NCI-H2029 treated with DMSO at 0.1 percent for 48 hours (cell line): Measurements from ENCODE around the gene MTNR1A.
A peak's percentile ranks its signal among the peaks of the same experiment; 100 is the strongest.
"Not testable (repeated sequence)": the region's sequence is repeated elsewhere in the genome, so short reads cannot be mapped to it uniquely, and the experiment has no call there.

Source experiments
- DNase-seq: peaks from one replicate; lab custom pipeline; 2025; lab: John Stamatoyannopoulos, UW

The MTNR1A gene

GRCh38 chr4:186561748-186562147 is 6.4 kb upstream of the MTNR1A start:
- DNase-seq: no peak

- no peak for DNase-seq
These were observed 5.3 kb upstream of the MTNR1A start for GRCh38 chr4:186560647-186561046.

- no peak for DNase-seq
These were observed 2.1 kb upstream of the MTNR1A start for GRCh38 chr4:186557486-186557885.

GRCh38 chr4:186557061-186557460 is 1.7 kb upstream of the MTNR1A start:
- DNase-seq: no peak

- DNase-seq: peak; percentile 59
These were observed 841 bp downstream of the MTNR1A start for GRCh38 chr4:186554539-186554913.

- DNase-seq: no peak
These were observed 1.6 kb downstream of the MTNR1A start for GRCh38 chr4:186553717-186554116.

GRCh38 chr4:186551849-186552248 is 3.5 kb downstream of the MTNR1A start:
- no peak for DNase-seq

GRCh38 chr4:186545436-186545835 is 9.9 kb downstream of the MTNR1A start:
- DNase-seq: no peak

- no peak for DNase-seq
These were observed 12.2 kb downstream of the MTNR1A start for GRCh38 chr4:186543206-186543605.

- no peak for DNase-seq
These were observed 13.6 kb downstream of the MTNR1A start for GRCh38 chr4:186541801-186542200.

GRCh38 chr4:186537843-186538521 is 17.4 kb downstream of the MTNR1A start:
- DNase-seq: no peak

- no peak for DNase-seq
These were observed 19.1 kb downstream of the MTNR1A start for GRCh38 chr4:186536285-186536684.

- no peak for DNase-seq
These were observed 21.3 kb downstream of the MTNR1A start for GRCh38 chr4:186534056-186534455.

GRCh38 chr4:186523927-186524326 is 31.4 kb downstream of the MTNR1A start:
- not testable (repeated sequence) for DNase-seq

GRCh38 chr4:186516287-186516686 is 39.1 kb downstream of the MTNR1A start:
- DNase-seq: no peak

GRCh38 chr4:186514271-186514950 is 41.0 kb downstream of the MTNR1A start:
- DNase-seq: no peak

GRCh38 chr4:186504771-186505170 is 50.6 kb downstream of the MTNR1A start:
- not testable (repeated sequence) for DNase-seq

- no peak for DNase-seq
These were observed 53.1 kb downstream of the MTNR1A start for GRCh38 chr4:186502231-186502630.

- DNase-seq: no peak
These were observed 53.8 kb downstream of the MTNR1A start for GRCh38 chr4:186501554-186501953.

- DNase-seq: no peak
These were observed 54.6 kb downstream of the MTNR1A start for GRCh38 chr4:186500721-186501304.

GRCh38 chr4:186499467-186499866 is 55.9 kb downstream of the MTNR1A start:
- DNase-seq: no peak

- no peak for DNase-seq
These were observed 58.3 kb downstream of the MTNR1A start for GRCh38 chr4:186497043-186497442.

- no peak for DNase-seq
These were observed 60.9 kb downstream of the MTNR1A start for GRCh38 chr4:186494496-186494895.
